HepG2 (cell line): Measurements from ENCODE around the gene ARHGEF10L. TPM values are rescaled to one million over a fixed set of nuclear protein-coding genes. Genes with fewer than 3 reads are reported as not detected.
A peak's percentile ranks its signal among the peaks of the same experiment; 100 is the strongest.

Experiments
- AHR ChIP-seq: IDR thresholded peaks from 2 replicates; pipeline ENCODE4 v1.6.1; 2018; ENCODE audit warnings: missing genetic modification reagents, missing compliant biosample characterization
- ARID5B ChIP-seq: IDR thresholded peaks from 2 replicates; pipeline ENCODE4 v1.4.0; 2020; ENCODE audit warnings: mild to moderate bottlenecking, missing genetic modification reagents
- CAMTA2 ChIP-seq: sonication (generic); formaldehyde crosslinking; IDR thresholded peaks from 2 replicates; pipeline ENCODE4 v1.4.0; 2020; ENCODE audit warnings: mild to moderate bottlenecking, missing genetic modification reagents, borderline replicate concordance
- ELF4 ChIP-seq: sonication (generic); formaldehyde crosslinking; IDR thresholded peaks from 2 replicates; pipeline ENCODE4 v1.5.0; 2020; ENCODE audit warnings: missing genetic modification reagents, mild to moderate bottlenecking, moderate library complexity, borderline replicate concordance
- GABPB1 ChIP-seq: IDR thresholded peaks from 2 replicates; pipeline ENCODE4 v1.6.1; 2016; ENCODE audit warnings: mild to moderate bottlenecking, missing genetic modification reagents, moderate library complexity, missing compliant biosample characterization
- GATAD1 ChIP-seq: IDR thresholded peaks from 2 replicates; pipeline ENCODE4 v1.6.1; 2016; ENCODE audit warnings: missing genetic modification reagents, missing compliant biosample characterization
- HNRNPK ChIP-seq: fragments of 200-400 bp; formaldehyde crosslinking; IDR thresholded peaks from 2 replicates; pipeline ENCODE4 v1.6.1; 2018; ENCODE audit warnings: low read length, low read depth, moderate library complexity, mild to moderate bottlenecking; ENCODE audit not compliant: poor library complexity, severe bottlenecking
- MBNL3 ChIP-seq: fragments of 250-450 bp; sonication (Bioruptor Pico); conservative IDR thresholded peaks from 2 replicates; pipeline ENCODE4 v1.8.0; 2022; ENCODE audit warnings: mild to moderate bottlenecking, inconsistent platforms
- NR2C2 ChIP-seq: sonication (generic); formaldehyde crosslinking; IDR thresholded peaks from 2 replicates; pipeline ENCODE4 v1.4.0; 2020; ENCODE audit warnings: missing genetic modification reagents, mild to moderate bottlenecking, moderate library complexity, borderline replicate concordance
- PBX2 ChIP-seq: IDR thresholded peaks from 2 replicates; pipeline ENCODE4 v1.6.1; 2016; ENCODE audit warnings: control low read depth
- RBM22 ChIP-seq: fragments of 200-400 bp; formaldehyde crosslinking; optimal IDR thresholded peaks from 2 replicates; pipeline ENCODE3; 2017; ENCODE audit warnings: mild to moderate bottlenecking, low read length, moderate library complexity
- REPIN1 ChIP-seq: sonication (generic); formaldehyde crosslinking; IDR thresholded peaks from 2 replicates; pipeline ENCODE4 v1.8.0; 2022; ENCODE audit warnings: missing genetic modification reagents, low read depth, mild to moderate bottlenecking, borderline replicate concordance
- SRF ChIP-seq: IDR thresholded peaks from 2 replicates; pipeline ENCODE4 v1.6.1; 2011; ENCODE audit warnings: mild to moderate bottlenecking, low read depth, low read length, moderate library complexity
- TBL1XR1 ChIP-seq: fragments of 150-350 bp; IDR thresholded peaks from 2 replicates; pipeline ENCODE4 v1.6.1; 2014; ENCODE audit warnings: borderline replicate concordance, low read length; ENCODE audit not compliant: partially characterized antibody
- ZFP36L1 ChIP-seq: sonication (generic); formaldehyde crosslinking; IDR thresholded peaks from 2 replicates; pipeline ENCODE4 v1.8.0; 2022; ENCODE audit warnings: mild to moderate bottlenecking, missing genetic modification reagents, moderate library complexity
- ZNF24 ChIP-seq: fragments of 450-650 bp; IDR thresholded peaks from 2 replicates; pipeline ENCODE4 v1.6.1; 2017; ENCODE audit warnings: antibody characterized with exemption, mild to moderate bottlenecking
- ZNF570 ChIP-seq: sonication (generic); formaldehyde crosslinking; IDR thresholded peaks from 2 replicates; pipeline ENCODE4 v1.4.0; 2020; ENCODE audit warnings: mild to moderate bottlenecking, missing genetic modification reagents, borderline replicate concordance
- ZNF773 ChIP-seq: sonication (generic); formaldehyde crosslinking; IDR thresholded peaks from 2 replicates; pipeline ENCODE4 v1.4.0; 2020; ENCODE audit warnings: missing genetic modification reagents, borderline replicate concordance
- ZXDC ChIP-seq: sonication (generic); formaldehyde crosslinking; IDR thresholded peaks from 2 replicates; pipeline ENCODE4 v1.5.0; 2020; ENCODE audit warnings: mild to moderate bottlenecking, missing genetic modification reagents
- polyA plus RNA-seq, 8 experiments: library from polyadenylated mRNA; depleted of rRNA in 3 of 8; stranded (reverse) in 7 of 8; unstranded in 1 of 8; fragments of >200 nt; fragmentation: Illumina TruSeq in 4 of 8; extraction: Trizol in 4 of 8; gene quantifications; 2 replicates each; pipeline versions ENCODE4 v1.2.1 to v1.2.3, GENCODE V29; 2011 to 2016; ENCODE audit warnings: low read depth in 4 of 8, missing spikeins in 1 of 8, mixed read lengths in 1 of 8; ENCODE audit not compliant: insufficient read depth in 1 of 8
- total RNA-seq, 5 experiments: library from RNA; depleted of rRNA; stranded (reverse); fragments of >200 nt; fragmentation: Illumina TruSeq; extraction: Trizol; gene quantifications; 2 replicates each; pipeline ENCODE4 v1.2.3, GENCODE V29; 2016; ENCODE audit warnings: low read depth in 1 of 5
- TF ChIP-seq, protein P1 (sequence below): IDR thresholded peaks from 2 replicates; pipeline ENCODE4 v1.6.1; 2016

The ARHGEF10L gene
- total and polyA plus RNA-seq, 2 of the 13 experiments (the other 11 are each of a cell fraction or from before 2014, with no cell fraction given), result 46.5 to 78.3 TPM

DNA sequence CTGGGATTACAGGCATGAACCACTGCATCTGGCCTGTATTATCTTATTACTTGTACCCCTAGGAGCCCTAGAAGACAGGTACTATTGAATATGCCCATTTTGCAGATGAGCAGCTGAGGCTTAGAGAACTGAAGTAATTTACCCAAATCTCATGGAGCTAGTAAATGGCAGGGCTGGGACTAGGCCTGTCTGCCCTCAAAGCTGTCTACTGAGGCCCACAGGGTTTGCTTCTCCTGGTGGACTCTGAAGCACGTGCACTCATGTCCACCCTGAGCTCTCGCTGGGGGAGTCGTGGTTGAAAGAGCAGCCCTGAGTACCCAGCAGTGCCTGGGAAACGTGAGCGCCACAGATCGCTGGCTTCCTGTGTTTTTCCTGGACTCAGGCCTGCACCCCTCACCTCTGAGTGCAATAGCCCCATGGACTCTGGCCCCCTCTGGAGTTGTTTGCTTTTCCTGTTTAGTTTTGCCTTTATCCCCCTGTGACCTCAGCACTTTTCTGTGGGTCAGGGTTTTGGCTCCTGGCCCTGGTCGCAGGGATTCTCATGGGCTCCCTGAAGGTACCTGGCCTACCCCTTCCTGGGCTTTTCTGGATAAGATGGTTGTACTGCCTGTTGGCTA is 52.4 kb downstream of the ARHGEF10L start (continued):
- peak; percentile 95 for TF ChIP-seq ARID5B (CRISPR knock-in tag)
- TF ChIP-seq GATAD1 (CRISPR knock-in tag), result peak; percentile 77
- TF ChIP-seq ZXDC (CRISPR knock-in tag), result no peak; the same call in 1 of the 2 replicates
- TF ChIP-seq MBNL3 (CRISPR knock-in tag), result no peak
- TF ChIP-seq REPIN1 (CRISPR knock-in tag), result peak; percentile 92
- no peak for TF ChIP-seq TBL1XR1
- no peak for TF ChIP-seq HNRNPK
- no peak for TF ChIP-seq ZNF24
- peak; percentile 85; the same call in 1 of the 2 replicates for TF ChIP-seq CAMTA2 (CRISPR knock-in tag)
- 0 out of 2 replicates have a peak, but pooled peaks have one; percentile 62 for TF ChIP-seq ZNF570 (CRISPR knock-in tag)
- TF ChIP-seq SRF, result peak; percentile 25; the same call in 1 of the 2 replicates
- peak; percentile 99 for TF ChIP-seq ZFP36L1
- TF ChIP-seq PBX2, result no peak
- peak; percentile 80 for TF ChIP-seq GABPB1 (CRISPR knock-in tag)
- TF ChIP-seq NR2C2 (CRISPR knock-in tag), result peak; percentile 87
- TF ChIP-seq ELF4 (CRISPR knock-in tag), result peak; percentile 82; the same call in 1 of the 2 replicates
- peak; percentile 67; the same call in 1 of the 2 replicates for TF ChIP-seq ZNF773 (CRISPR knock-in tag)
- peak; percentile 58; the same call in 1 of the 2 replicates for TF ChIP-seq AHR
- TF ChIP-seq RBM22, result peak; percentile 73
- TF ChIP-seq, protein P1, sequence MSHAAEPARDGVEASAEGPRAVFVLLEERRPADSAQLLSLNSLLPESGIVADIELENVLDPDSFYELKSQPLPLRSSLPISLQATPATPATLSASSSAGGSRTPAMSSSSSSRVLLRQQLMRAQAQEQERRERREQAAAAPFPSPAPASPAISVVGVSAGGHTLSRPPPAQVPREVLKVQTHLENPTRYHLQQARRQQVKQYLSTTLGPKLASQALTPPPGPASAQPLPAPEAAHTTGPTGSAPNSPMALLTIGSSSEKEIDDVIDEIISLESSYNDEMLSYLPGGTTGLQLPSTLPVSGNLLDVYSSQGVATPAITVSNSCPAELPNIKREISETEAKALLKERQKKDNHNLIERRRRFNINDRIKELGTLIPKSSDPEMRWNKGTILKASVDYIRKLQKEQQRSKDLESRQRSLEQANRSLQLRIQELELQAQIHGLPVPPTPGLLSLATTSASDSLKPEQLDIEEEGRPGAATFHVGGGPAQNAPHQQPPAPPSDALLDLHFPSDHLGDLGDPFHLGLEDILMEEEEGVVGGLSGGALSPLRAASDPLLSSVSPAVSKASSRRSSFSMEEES, result peak; percentile 92
